SK-N-SH (cell line): ENCODE measurements around the gene ROBO1. TPM values are rescaled to one million over a fixed set of nuclear protein-coding genes. Genes with fewer than 3 reads are reported as not detected.

Experiments
- CTCF ChIA-PET: fragments of 300-600, 350-600 bp; formaldehyde crosslinking; extraction: SDS; loops from one replicate; lab custom pipeline; 2021; lab: Yijun Ruan, JAX
- POLR2A ChIA-PET: fragments of 350-600 bp; sonication (Branson Sonifier 250); formaldehyde crosslinking; extraction: SDS; loops from one replicate; lab custom pipeline; 2020; ENCODE audit warnings: antibody characterized with exemption, inconsistent platforms; lab: Yijun Ruan, JAX
- DNase-seq: peaks from one replicate; pipeline ENCODE4 v3.0.0; 2012
- H2AFZ ChIP-seq: fragments of 200-600 bp; sonication (generic); 2 replicates; pipeline ENCODE4 v1.8.1; 2016; ENCODE audit warnings: antibody characterized with exemption, mild to moderate bottlenecking, low read depth
- H3F3A ChIP-seq: fragments of 200-600 bp; sonication (generic); replicated peaks from 2 replicates; pipeline ENCODE3; 2016; ENCODE audit warnings: antibody characterized with exemption, mild to moderate bottlenecking; ENCODE audit not compliant: insufficient read depth
- H3K27ac ChIP-seq, 2 experiments: fragments of 200-500 bp in 1 of 2; fragments of 200-600 bp in 1 of 2; sonication (Bioruptor generic) in 1 of 2; sonication (generic), shearing (Covaris generic) in 1 of 2; 2 replicates each; pipeline versions ENCODE4 v1.5.1 to v1.6.1; 2014 to 2016; ENCODE audit warnings: low read depth in 2 of 2, inconsistent platforms in 1 of 2, low read length in 1 of 2, mild to moderate bottlenecking in 1 of 2, mixed read lengths in 1 of 2
- H3K27me3 ChIP-seq: fragments of 200-600 bp; sonication (generic), shearing (Covaris generic); 2 replicates; pipeline ENCODE4 v1.6.1; 2016; ENCODE audit warnings: mixed run types; ENCODE audit not compliant: insufficient read depth
- H3K36me3 ChIP-seq, 2 experiments: fragments of 200-500 bp in 1 of 2; fragments of 200-600 bp in 1 of 2; sonication (Bioruptor generic) in 1 of 2; sonication (generic) in 1 of 2; replicated peaks in 1 of 2; 2 replicates each; pipeline versions ENCODE3 to v1.5.1; 2014 to 2016; ENCODE audit warnings: low read length in 1 of 2, mild to moderate bottlenecking in 1 of 2; ENCODE audit not compliant: insufficient read depth in 2 of 2, control insufficient read depth in 1 of 2
- H3K4me1 ChIP-seq, 2 experiments: fragments of 200-500 bp in 1 of 2; fragments of 200-600 bp in 1 of 2; sonication (Bioruptor generic) in 1 of 2; sonication (generic), shearing (Covaris generic) in 1 of 2; 2 replicates each; pipeline versions ENCODE4 v1.5.1 to v1.6.1; 2014 to 2016; ENCODE audit warnings: low read depth in 1 of 2, low read length in 1 of 2, mixed run types in 1 of 2; ENCODE audit not compliant: insufficient read depth in 2 of 2, control insufficient read depth in 1 of 2
- H3K4me2 ChIP-seq: fragments of 200-600 bp; sonication (generic), shearing (Covaris generic); 2 replicates; pipeline ENCODE4 v1.6.1; 2017; ENCODE audit warnings: mixed run types
- H3K4me3 ChIP-seq, 2 experiments: fragments of 200-500 bp in 1 of 2; fragments of 200-600 bp in 1 of 2; sonication (Bioruptor generic) in 1 of 2; sonication (generic), shearing (Covaris generic) in 1 of 2; 2 replicates each; pipeline versions ENCODE4 v1.5.1 to v1.8.1; 2014 to 2016; ENCODE audit warnings: low read depth in 2 of 2, inconsistent platforms in 1 of 2, low read length in 1 of 2, mild to moderate bottlenecking in 1 of 2, mixed read lengths in 1 of 2, moderate library complexity in 1 of 2
- H3K79me2 ChIP-seq: fragments of 200-600 bp; sonication (generic); 2 replicates; pipeline ENCODE4 v1.8.1; 2017; ENCODE audit warnings: mild to moderate bottlenecking; ENCODE audit not compliant: insufficient read depth
- H3K9ac ChIP-seq: fragments of 200-600 bp; sonication (generic); 2 replicates; pipeline ENCODE4 v1.6.1; 2017; ENCODE audit warnings: mixed run types
- H3K9me2 ChIP-seq: fragments of 200-600 bp; sonication (generic); 2 replicates; pipeline ENCODE4 v1.6.1; 2017; ENCODE audit warnings: mixed run types
- H3K9me3 ChIP-seq: fragments of 200-600 bp; sonication (generic); 2 replicates; pipeline ENCODE4 v1.6.1; 2017; ENCODE audit warnings: mixed run types, mild to moderate bottlenecking, moderate library complexity
- H4K20me1 ChIP-seq: fragments of 200-600 bp; sonication (generic); 2 replicates; pipeline ENCODE4 v1.6.1; 2017; ENCODE audit warnings: mild to moderate bottlenecking, mixed run types; ENCODE audit not compliant: insufficient read depth
- CHD2 ChIP-seq: fragments of 150-350 bp; IDR thresholded peaks from 2 replicates; pipeline ENCODE4 v1.6.1; 2018; ENCODE audit warnings: low read length; ENCODE audit not compliant: partially characterized antibody
- CTCF ChIP-seq: fragments of 200-600 bp; sonication (generic); IDR thresholded peaks from 2 replicates; pipeline ENCODE4 v1.6.1; 2017; ENCODE audit warnings: antibody characterized with exemption, mild to moderate bottlenecking, moderate library complexity
- FOSL2 ChIP-seq: IDR thresholded peaks from 2 replicates; pipeline ENCODE4 v1.4.0; 2012; ENCODE audit warnings: low read depth, mild to moderate bottlenecking, moderate library complexity, borderline replicate concordance
- FOXM1 ChIP-seq: IDR thresholded peaks from 2 replicates; pipeline ENCODE4 v1.4.0; 2012; ENCODE audit warnings: low read depth, mild to moderate bottlenecking
- GABPA ChIP-seq: IDR thresholded peaks from 2 replicates; pipeline ENCODE4 v1.4.0; 2012; ENCODE audit warnings: low read depth, mild to moderate bottlenecking
- GATA2 ChIP-seq: sonication (generic); formaldehyde crosslinking; IDR thresholded peaks from 2 replicates; pipeline ENCODE4 v1.5.0; 2020; ENCODE audit warnings: mild to moderate bottlenecking, missing genetic modification reagents
- MEF2A ChIP-seq: IDR thresholded peaks from 2 replicates; pipeline ENCODE4 v1.4.0; 2012; ENCODE audit warnings: low read depth, borderline replicate concordance
- NFIC ChIP-seq: IDR thresholded peaks from 2 replicates; pipeline ENCODE4 v1.4.0; 2012; ENCODE audit warnings: borderline replicate concordance
- NRF1 ChIP-seq: IDR thresholded peaks from 2 replicates; pipeline ENCODE4 v1.6.1; 2012; ENCODE audit warnings: low read depth, mild to moderate bottlenecking, low read length
- POLR2AphosphoS5 ChIP-seq: IDR thresholded peaks from 2 replicates; pipeline ENCODE4 v1.6.1; 2012; ENCODE audit warnings: low read depth, low read length
- RFX5 ChIP-seq: IDR thresholded peaks from 2 replicates; pipeline ENCODE4 v1.6.1; 2012; ENCODE audit warnings: mild to moderate bottlenecking, improper control_type of control experiment, low read length
- SIN3A ChIP-seq: IDR thresholded peaks from 2 replicates; pipeline ENCODE4 v1.6.1; 2012; ENCODE audit warnings: low read depth, mild to moderate bottlenecking, low read length, moderate library complexity, borderline replicate concordance
- TAF1 ChIP-seq: IDR thresholded peaks from 2 replicates; pipeline ENCODE4 v1.6.1; 2012; ENCODE audit warnings: low read depth, mild to moderate bottlenecking, low read length, moderate library complexity, borderline replicate concordance
- TCF12 ChIP-seq: IDR thresholded peaks from 2 replicates; pipeline ENCODE4 v1.4.0; 2012
- TEAD4 ChIP-seq: IDR thresholded peaks from 2 replicates; pipeline ENCODE4 v1.4.0; 2012; ENCODE audit warnings: mild to moderate bottlenecking, borderline replicate concordance; ENCODE audit not compliant: insufficient read depth
- USF1 ChIP-seq: IDR thresholded peaks from 2 replicates; pipeline ENCODE4 v1.4.0; 2012; ENCODE audit warnings: low read depth, borderline replicate concordance
- YY1 ChIP-seq: IDR thresholded peaks from 2 replicates; pipeline ENCODE4 v1.4.0; 2012; ENCODE audit warnings: low read depth, mild to moderate bottlenecking
- ZBTB33 ChIP-seq: IDR thresholded peaks from 2 replicates; pipeline ENCODE4 v1.4.0; 2012; ENCODE audit warnings: low read depth, borderline replicate concordance
- WGBS: methylation state at CpG from one replicate; pipeline ENCODE4 v1.1.6; 2017; ENCODE audit warnings: low lambda C conversion rate; 5-methylcytosine and 5-hydroxymethylcytosine counted together
- polyA plus RNA-seq, 3 experiments: library from polyadenylated mRNA; depleted of rRNA; stranded (reverse); fragments of >200 nt; gene quantifications; 2 replicates each; pipeline ENCODE4 v1.2.3, GENCODE V29; 2012

The ROBO1 gene
- polyA plus RNA-seq, 1 of the 3 experiments (the other 2 are of a cell fraction): 22.7 TPM

GRCh38 chr3:78668302-78668701 lies 1099.5 kb downstream of the ROBO1 start:
- Histone ChIP-seq H3K36me3 (peaks cover 8 to 21% of the 10 kb centered on the region in 2 experiments), H3K27ac (no peak overlapping the region), H3K79me2 (no peaks in the 10 kb centered on the region), H2AFZ (no peak overlapping the region), H3K4me2 (no peak overlapping the region), H4K20me1 (no peaks in the 10 kb centered on the region), H3K4me3 (no peak overlapping the region), H3K27me3 (no peaks in the 10 kb centered on the region), H3K9me3 (no peaks in the 10 kb centered on the region), H3K9ac (no peak overlapping the region), H3K9me2 (no peaks in the 10 kb centered on the region), H3F3A (peaks cover 4% of the 10 kb centered on the region), H3K4me1 (peaks cover 0 to 10% of the 10 kb centered on the region in 2 experiments; a peak in 2 of 4 replicates)
- no peak for TF ChIP-seq TAF1
- no peak for TF ChIP-seq NFIC
- no peak for TF ChIP-seq SIN3A
- TF ChIP-seq MEF2A: no peak
- no peak for TF ChIP-seq RFX5
- TF ChIP-seq NRF1: no peak
- no peak for TF ChIP-seq FOSL2
- TF ChIP-seq FOXM1: no peak
- no peak for TF ChIP-seq ZBTB33
- no peak for TF ChIP-seq USF1
- no peak for TF ChIP-seq GABPA
- TF ChIP-seq CTCF: no peak
- no peak for TF ChIP-seq GATA2 (CRISPR knock-in tag)
- no peak for TF ChIP-seq POLR2AphosphoS5
- TF ChIP-seq YY1: no peak
- TF ChIP-seq TEAD4: no peak
- no peak for TF ChIP-seq CHD2
- no peak for TF ChIP-seq TCF12
- DNase-seq: no peak
- ChIA-PET POLR2A (no interaction called here), CTCF (no interaction called here)
- 53% methylated on average over 2 of the region's 2 CpGs for WGBS
